ENCODE measurements around the gene FBXL20. TPM values are rescaled to one million over a fixed set of nuclear protein-coding genes. Genes with fewer than 3 reads are reported as not detected.
"Not testable (repeated sequence)": the region's sequence is repeated elsewhere in the genome, so short reads cannot be mapped to it uniquely, and the experiment has no call there.

FBXL20 gene
- total RNA-seq, 4 donors from 2014 or later: 13.1 to 19.6 (median 17.2) TPM

GRCh38 chr17:39261286-39261685 is 140.1 kb downstream of the FBXL20 start:
- intact Hi-C loops (cut with DNase I): no loop called here
- 81% methylated on average over 7 of the region's 7 CpGs for WGBS
- no peak for DNase-seq (ENCODE audit: extremely low spot score)
- Histone ChIP-seq H3K4me1 (peaks cover 0 to 3% (median 0%) of the 10 kb centered on the region in 4 donors), H3K27me3 (no peaks in the 10 kb centered on the region), H3K9me3 (no peaks in the 10 kb centered on the region), H3K4me3 (no peak overlapping the region), H3K27ac (replicated peaks in 1 of 4) (no peak overlapping the region), H3K36me3 (peaks cover 63 to 100% (median 75%) of the 10 kb centered on the region in 4 donors)
- TF ChIP-seq CTCF (IDR thresholded peaks at IDR 0.05): peak in 1 of 3 experiments; percentile 22
- TF ChIP-seq POLR2A (IDR thresholded peaks at IDR 0.05; ENCODE audit: low read depth): no peak

GRCh38 chr17:39252788-39253460 is 148.5 kb downstream of the FBXL20 start:
- Histone ChIP-seq H3K4me3 (no peak overlapping the region), H3K27me3 (no peaks in the 10 kb centered on the region), H3K4me1 (no peaks in the 10 kb centered on the region), H3K36me3 (peaks cover 15 to 67% (median 40%) of the 10 kb centered on the region in 4 donors), H3K9me3 (no peaks in the 10 kb centered on the region), H3K27ac (replicated peaks in 1 of 4) (no peak overlapping the region)
- no peak for DNase-seq (ENCODE audit: extremely low spot score)
- intact Hi-C loops (cut with DNase I): no loop called here
- 70% methylated on average over 7 of the region's 7 CpGs for WGBS
- no peak for TF ChIP-seq POLR2AphosphoS5 (IDR thresholded peaks at IDR 0.05)
- TF ChIP-seq POLR2A (IDR thresholded peaks at IDR 0.05; ENCODE audit: low read depth): no peak

- 59% methylated on average over 1 of the region's 1 CpG for WGBS
- no peak for DNase-seq (ENCODE audit: extremely low spot score)
- Histone ChIP-seq H3K27ac (replicated peaks in 1 of 4) (no peak overlapping the region), H3K9me3 (no peaks in the 10 kb centered on the region), H3K4me3 (no peak overlapping the region), H3K4me1 (no peaks in the 10 kb centered on the region), H3K27me3 (no peaks in the 10 kb centered on the region), H3K36me3 (peaks cover 12 to 58% (median 33%) of the 10 kb centered on the region in 4 donors)
- TF ChIP-seq CTCF (IDR thresholded peaks at IDR 0.05): no peak
- TF ChIP-seq POLR2AphosphoS5 (IDR thresholded peaks at IDR 0.05): no peak
- no peak for TF ChIP-seq EP300 (IDR thresholded peaks at IDR 0.05)
- no peak for TF ChIP-seq POLR2A (IDR thresholded peaks at IDR 0.05; ENCODE audit: low read depth)
- intact Hi-C loops (cut with DNase I): no loop called here
Observed at GRCh38 chr17:39251997-39252396, 149.4 kb downstream of the FBXL20 start.

DNA sequence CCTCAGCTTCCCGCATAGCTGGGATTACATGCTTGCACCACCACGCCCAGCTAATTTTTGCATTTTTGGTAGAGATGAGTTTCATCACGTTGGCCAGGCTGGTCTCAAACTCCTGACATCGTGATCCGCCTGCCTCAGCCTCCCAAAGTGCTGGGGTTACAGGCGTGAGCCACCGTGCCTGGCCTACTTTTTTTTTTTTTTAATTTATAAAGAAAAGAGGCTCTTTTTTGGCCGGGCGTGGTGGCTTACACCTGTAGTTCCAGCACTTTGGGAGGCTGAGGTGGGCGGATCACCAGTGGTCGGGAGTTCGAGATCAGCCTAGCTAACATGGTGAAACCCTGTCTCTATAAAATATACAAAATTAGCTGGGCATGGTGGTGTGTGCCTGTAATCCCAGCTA is 151.3 kb downstream of the FBXL20 start:
- 94% methylated on average over 12 of the region's 12 CpGs for WGBS
- H3K27me3 ChIP-seq; intact Hi-C loops (cut with DNase I); H3K4me3 ChIP-seq; DNase-seq (ENCODE audit: extremely low spot score); H3K27ac ChIP-seq (replicated peaks in 1 of 4); H3K4me1 ChIP-seq; H3K9me3 ChIP-seq: not testable (repeated sequence)
- H3K36me3 ChIP-seq: peaks cover 12 to 38% (median 22%) of the 10 kb centered on the region in 4 donors

DNA sequence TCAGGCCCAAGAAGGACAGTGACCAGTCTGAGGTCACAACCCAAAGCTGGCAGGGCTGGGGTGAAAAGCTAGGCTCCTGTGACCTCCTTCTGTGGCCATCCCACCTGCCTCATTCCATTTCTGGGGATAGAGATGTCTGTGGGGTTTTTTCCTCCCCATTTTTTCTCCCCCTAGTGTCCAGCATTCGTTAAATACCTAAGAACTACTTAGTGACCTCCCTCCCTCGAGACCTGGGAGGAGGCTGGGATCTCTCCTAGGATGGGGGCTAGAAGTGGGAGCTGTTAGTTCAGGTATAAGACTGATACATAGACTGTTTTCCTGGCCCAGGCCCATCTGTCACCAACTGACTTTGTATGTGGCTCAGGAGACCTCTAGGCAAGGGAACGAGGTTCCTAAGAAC is 155.2 kb downstream of the FBXL20 start:
- peaks cover 0 to 25% (median 0%) of the 10 kb centered on the region in 4 donors for H3K27me3 ChIP-seq
- no peaks in the 10 kb centered on the region for H3K9me3 ChIP-seq
- intact Hi-C loops (cut with DNase I): no loop called here
- peaks cover 6 to 14% (median 10%) of the 10 kb centered on the region in 4 donors for H3K4me1 ChIP-seq
- H3K4me3 ChIP-seq: no peak overlapping the region
- TF ChIP-seq EP300 (IDR thresholded peaks at IDR 0.05) (no peak), POLR2A (IDR thresholded peaks at IDR 0.05; ENCODE audit: low read depth) (no peak), CTCF (IDR thresholded peaks at IDR 0.05) (no peak), POLR2AphosphoS5 (IDR thresholded peaks at IDR 0.05) (no peak)
- WGBS: 60% methylated on average over 3 of the region's 3 CpGs
- H3K27ac ChIP-seq (replicated peaks in 1 of 4): no peak overlapping the region
- H3K36me3 ChIP-seq: peaks cover 0 to 6% (median 1%) of the 10 kb centered on the region in 4 donors
- no peak for DNase-seq (ENCODE audit: extremely low spot score)

Data from esophagus muscularis mucosa (tissue), 4 donors.